ENCODE measurements around the gene GOLGA8K.
"Not testable (repeated sequence)": the region's sequence is repeated elsewhere in the genome, so short reads cannot be mapped to it uniquely, and the experiment has no call there.

DNA sequence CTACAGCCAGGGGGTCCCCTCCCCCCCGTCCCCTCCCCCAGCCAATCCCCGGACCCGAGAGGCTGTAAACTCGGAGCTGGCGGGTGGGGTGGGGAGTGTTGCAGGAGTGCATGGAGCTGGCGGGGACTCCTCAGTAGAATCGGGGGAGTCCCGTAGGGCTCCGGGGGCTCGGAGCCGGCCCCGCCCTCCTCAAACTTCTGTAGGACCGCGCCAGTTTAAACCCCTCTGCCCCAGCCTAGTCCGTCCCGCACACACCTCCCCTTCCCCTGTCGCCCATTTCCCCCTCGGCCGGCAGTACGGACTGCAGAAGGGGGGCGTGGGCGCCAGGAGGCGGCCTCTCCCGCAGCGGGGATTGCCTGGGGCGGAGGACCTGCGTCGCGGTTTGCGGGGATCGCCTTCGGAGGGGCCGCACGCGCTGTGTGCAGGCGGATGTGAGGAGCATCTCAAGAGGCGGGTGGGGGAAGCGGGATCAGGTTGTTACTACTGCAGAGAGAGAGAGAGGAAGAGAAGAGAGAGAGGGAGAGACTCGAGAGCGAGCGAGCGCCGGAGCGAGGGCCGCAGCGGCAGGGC lies 57.0 kb downstream of the GOLGA8K start:
- TF ChIP-seq POLR2AphosphoS5 (IDR thresholded peaks at IDR 0.05; ENCODE audit: low read depth, low read length); EZH2 (IDR thresholded peaks at IDR 0.05; ENCODE audit: low read depth, low read length, severe bottlenecking); TAF1 (IDR thresholded peaks at IDR 0.05; ENCODE audit: low read depth, low read length); BACH1 (IDR thresholded peaks at IDR 0.05; ENCODE audit: low read length); POLR2A (IDR thresholded peaks at IDR 0.05; ENCODE audit: control extremely low read depth in 1 of 2, low read depth in 2 of 2, low read length in 2 of 2); BRCA1 (IDR thresholded peaks at IDR 0.05; ENCODE audit: low read depth, low read length); RXRA (IDR thresholded peaks at IDR 0.05; ENCODE audit: insufficient read depth, low read depth, low read length): not testable (repeated sequence)
- TF ChIP-seq, protein P1, sequence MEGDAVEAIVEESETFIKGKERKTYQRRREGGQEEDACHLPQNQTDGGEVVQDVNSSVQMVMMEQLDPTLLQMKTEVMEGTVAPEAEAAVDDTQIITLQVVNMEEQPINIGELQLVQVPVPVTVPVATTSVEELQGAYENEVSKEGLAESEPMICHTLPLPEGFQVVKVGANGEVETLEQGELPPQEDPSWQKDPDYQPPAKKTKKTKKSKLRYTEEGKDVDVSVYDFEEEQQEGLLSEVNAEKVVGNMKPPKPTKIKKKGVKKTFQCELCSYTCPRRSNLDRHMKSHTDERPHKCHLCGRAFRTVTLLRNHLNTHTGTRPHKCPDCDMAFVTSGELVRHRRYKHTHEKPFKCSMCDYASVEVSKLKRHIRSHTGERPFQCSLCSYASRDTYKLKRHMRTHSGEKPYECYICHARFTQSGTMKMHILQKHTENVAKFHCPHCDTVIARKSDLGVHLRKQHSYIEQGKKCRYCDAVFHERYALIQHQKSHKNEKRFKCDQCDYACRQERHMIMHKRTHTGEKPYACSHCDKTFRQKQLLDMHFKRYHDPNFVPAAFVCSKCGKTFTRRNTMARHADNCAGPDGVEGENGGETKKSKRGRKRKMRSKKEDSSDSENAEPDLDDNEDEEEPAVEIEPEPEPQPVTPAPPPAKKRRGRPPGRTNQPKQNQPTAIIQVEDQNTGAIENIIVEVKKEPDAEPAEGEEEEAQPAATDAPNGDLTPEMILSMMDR (IDR thresholded peaks at IDR 0.05; ENCODE audit: control extremely low read depth in 1 of 3, insufficient read depth in 1 of 3, low read depth in 1 of 3, low read length in 3 of 3), result not testable (repeated sequence)

Measured in H1 (cell line).